Natural killer cell treated with Interleukin-12 subunit alpha and Interleukin-12 subunit beta and Interleukin-15 and Interleukin-18, amount 100 ng/mL, for 72 hours (primary cell): ENCODE measurements around the gene CHCHD6. TPM values are rescaled to one million over a fixed set of nuclear protein-coding genes. Genes with fewer than 3 reads are reported as not detected.
A peak's percentile ranks its signal among the peaks of the same experiment; 100 is the strongest.

Experiments used
- ATAC-seq, 2 donors: fragments of 150-1000 bp; cut with Tn5 transposase in 1 of 2; sonication (Bioruptor Pico), chemical (Tn5 transposase) in 1 of 2; 2 replicates each; pipeline ENCODE4 v1.10.0; 2021
- DNase-seq: peaks from one replicate; pipeline ENCODE4 v3.0.0; 2022; ENCODE audit warnings: low spot score
- H3K27ac Mint-ChIP-seq, 2 donors: 1 replicate in 1 of 2; 2 replicates in 1 of 2; pipeline ENCODE4 v1.8.0; 2022; ENCODE audit warnings: mixed read lengths in 2 of 2, mild to moderate bottlenecking in 1 of 2, moderate library complexity in 1 of 2
- H3K27me3 Mint-ChIP-seq, 2 donors: 1 replicate in 1 of 2; 2 replicates in 1 of 2; pipeline ENCODE4 v1.8.0; 2022; ENCODE audit warnings: mixed read lengths in 2 of 2
- H3K36me3 Mint-ChIP-seq: one replicate; pipeline ENCODE4 v1.8.0; 2022; ENCODE audit warnings: mixed read lengths
- H3K4me1 Mint-ChIP-seq, 2 donors: 1 replicate in 1 of 2; 2 replicates in 1 of 2; pipeline ENCODE4 v1.8.0; 2022; ENCODE audit warnings: low read depth in 2 of 2, mixed read lengths in 2 of 2, mild to moderate bottlenecking in 1 of 2
- H3K4me3 Mint-ChIP-seq: one replicate; pipeline ENCODE4 v1.8.0; 2022; ENCODE audit warnings: mixed read lengths
- H3K9me3 Mint-ChIP-seq: 2 replicates; pipeline ENCODE4 v1.8.0; 2022; ENCODE audit warnings: mixed read lengths
- total RNA-seq, 2 donors: library from RNA; stranded (reverse); gene quantifications; one replicate each; pipeline ENCODE4 v1.2.3, GENCODE V29; 2022

Gene CHCHD6
- total RNA-seq, 2 donors from 2014 or later = 8.0 to 13.3 TPM

DNA sequence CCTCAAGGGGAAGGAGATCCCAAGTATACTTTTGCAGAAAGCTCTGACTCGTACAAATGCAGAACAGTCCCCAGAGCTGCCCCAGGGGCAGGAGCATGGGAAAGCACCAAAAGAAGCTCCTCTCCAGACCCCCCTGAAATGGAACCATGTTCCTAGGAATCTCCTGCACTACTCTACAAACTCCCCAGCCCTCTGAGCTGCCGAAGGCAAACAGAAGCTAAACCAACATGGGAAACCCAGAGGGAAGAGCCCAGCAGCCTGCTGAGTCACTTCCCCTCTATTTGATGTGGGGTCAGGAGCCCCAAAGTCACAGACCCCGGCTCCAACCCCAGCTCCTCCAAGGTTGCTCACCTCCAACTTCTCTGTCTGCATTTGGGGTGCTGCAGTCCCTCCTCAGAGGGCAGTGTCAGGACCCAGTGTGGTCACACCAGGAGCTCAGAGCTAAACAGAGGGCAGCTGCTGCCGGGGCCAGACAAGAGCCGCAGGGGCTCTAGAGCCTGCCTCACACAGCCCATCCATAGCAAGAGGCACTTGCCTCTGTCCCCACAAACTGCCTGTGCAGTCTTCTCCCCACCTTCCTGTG lies 275.1 kb downstream of the CHCHD6 start:
- peaks cover 29 to 37% of the 10 kb centered on the region in 2 donors for H3K27me3 Mint-ChIP-seq
- no peak for ATAC-seq
- peaks cover 0 to 7% of the 10 kb centered on the region in 2 donors for H3K4me1 Mint-ChIP-seq
- no peak for DNase-seq
- peaks cover 13% of the 10 kb centered on the region for H3K36me3 Mint-ChIP-seq
- H3K4me3 Mint-ChIP-seq = no peak overlapping the region
- H3K27ac Mint-ChIP-seq = no peak overlapping the region
- peaks cover 4% of the 10 kb centered on the region for H3K9me3 Mint-ChIP-seq

DNA sequence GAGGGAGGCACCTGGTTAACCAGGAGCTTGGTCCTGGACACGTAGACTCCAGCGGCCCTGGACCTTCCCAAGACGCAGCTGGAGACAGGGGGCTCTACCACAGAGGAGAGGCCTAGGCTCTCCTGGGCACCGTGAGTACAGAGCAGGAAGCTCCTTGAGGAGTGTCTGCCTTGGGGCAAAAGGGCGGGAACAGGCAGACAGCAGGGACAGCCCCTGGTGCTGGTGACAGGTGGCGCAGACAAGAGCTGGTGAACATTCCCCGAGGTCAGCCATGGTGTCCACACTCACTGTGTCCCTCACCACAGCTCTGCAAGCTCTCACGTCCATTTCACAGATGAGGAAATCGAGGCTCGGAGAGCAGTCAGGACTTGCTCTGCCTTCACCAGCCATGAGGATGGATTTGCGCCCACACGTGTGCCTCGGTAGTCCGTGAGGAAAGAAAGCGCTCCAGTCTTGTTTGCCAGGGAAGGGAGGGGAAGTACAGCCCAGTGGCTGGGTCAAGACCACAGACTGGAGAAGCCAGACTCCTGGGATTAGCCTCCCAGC lies 276.3 kb downstream of the CHCHD6 start:
- Mint-ChIP-seq H3K4me1 (peaks cover 0 to 7% of the 10 kb centered on the region in 2 donors), H3K4me3 (no peak overlapping the region), H3K27ac (no peak overlapping the region), H3K36me3 (peaks cover 2% of the 10 kb centered on the region), H3K27me3 (peaks cover 21 to 25% of the 10 kb centered on the region in 2 donors), H3K9me3 (no peaks in the 10 kb centered on the region)
- ATAC-seq (no peak), DNase-seq (no peak)

DNA sequence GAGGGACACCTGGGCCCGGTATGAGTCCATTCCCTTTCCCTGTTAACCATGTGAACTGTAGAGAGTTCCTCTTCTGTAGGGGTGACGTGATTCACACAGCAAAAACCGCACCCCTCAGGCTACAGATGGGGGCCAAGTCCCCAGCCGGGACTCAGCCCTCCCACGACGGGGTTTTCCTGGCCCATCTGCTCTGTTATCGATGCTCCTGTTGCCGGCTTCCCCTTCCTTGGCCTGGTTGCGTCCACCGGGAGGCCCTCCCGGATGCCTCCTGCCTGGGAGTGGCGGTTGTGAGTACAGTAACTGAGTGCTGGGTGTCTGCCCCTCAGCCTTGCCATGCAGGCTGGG lies 278.1 kb downstream of the CHCHD6 start:
- Mint-ChIP-seq H3K9me3 (no peaks in the 10 kb centered on the region), H3K27me3 (peaks cover 18 to 22% of the 10 kb centered on the region in 2 donors), H3K4me3 (peak overlapping the region; percentile 82), H3K36me3 (no peaks in the 10 kb centered on the region), H3K4me1 (peaks cover 0 to 7% of the 10 kb centered on the region in 2 donors), H3K27ac (peak overlapping the region in 1 of 2 donors; percentile 47)
- ATAC-seq = peak in 1 of 2 donors; percentile 34
- DNase-seq = peak; percentile 74

DNA sequence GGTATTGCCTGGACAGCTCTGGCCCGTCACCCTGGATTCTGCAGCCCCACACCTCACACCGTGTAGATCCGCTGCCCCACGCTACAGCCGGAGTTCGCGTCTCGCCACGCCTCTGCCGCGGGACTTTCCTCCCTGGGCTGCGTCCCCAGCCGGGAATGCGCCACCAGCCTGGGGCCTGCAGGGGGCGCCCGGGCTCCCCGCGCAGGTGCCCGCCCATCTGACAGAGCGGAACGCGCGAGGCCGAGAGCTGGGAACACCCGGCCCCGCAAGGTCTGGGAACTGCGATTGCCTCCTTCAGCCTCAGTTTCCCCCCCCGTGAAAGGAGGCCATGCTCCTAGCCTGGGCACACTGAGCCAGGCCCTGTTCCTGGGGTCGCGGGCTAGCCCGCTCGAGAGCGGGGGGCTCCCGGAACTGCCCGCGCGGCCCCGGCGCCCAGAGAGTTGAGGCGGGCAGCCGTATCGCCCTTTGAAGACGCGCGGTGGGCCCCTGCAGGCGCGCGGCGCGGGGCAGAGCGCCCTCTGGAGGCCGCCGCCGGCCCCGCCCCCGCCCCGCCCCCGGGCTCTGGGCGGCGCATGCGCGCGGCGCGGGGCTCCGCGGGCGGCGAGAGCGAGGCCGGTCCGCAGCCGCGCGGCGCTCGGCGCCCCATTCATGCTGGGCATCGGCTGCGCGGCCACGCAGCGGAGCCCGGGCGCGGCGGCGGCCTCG lies 278.6 kb downstream of the CHCHD6 start, which contains the start of gene PLXNA1:
PLXNA1 (plus strand) TSS at position 645 of the 705 bp plus-strand sequence. CDS start 5,479 bp downstream, outside the sequence.
- peaks cover 0 to 11% of the 10 kb centered on the region in 2 donors for H3K4me1 Mint-ChIP-seq
- no peaks in the 10 kb centered on the region for H3K36me3 Mint-ChIP-seq
- H3K27ac Mint-ChIP-seq = peak within 1 kb of the TSS in 1 of 2 donors; percentile 47
- ATAC-seq = peak; percentile 88 to 92
- no peaks in the 10 kb centered on the region for H3K9me3 Mint-ChIP-seq
- peaks cover 18 to 22% of the 10 kb centered on the region in 2 donors for H3K27me3 Mint-ChIP-seq
- peak; percentile 90 for DNase-seq
- peak within 1 kb of the TSS; percentile 82 for H3K4me3 Mint-ChIP-seq

DNA sequence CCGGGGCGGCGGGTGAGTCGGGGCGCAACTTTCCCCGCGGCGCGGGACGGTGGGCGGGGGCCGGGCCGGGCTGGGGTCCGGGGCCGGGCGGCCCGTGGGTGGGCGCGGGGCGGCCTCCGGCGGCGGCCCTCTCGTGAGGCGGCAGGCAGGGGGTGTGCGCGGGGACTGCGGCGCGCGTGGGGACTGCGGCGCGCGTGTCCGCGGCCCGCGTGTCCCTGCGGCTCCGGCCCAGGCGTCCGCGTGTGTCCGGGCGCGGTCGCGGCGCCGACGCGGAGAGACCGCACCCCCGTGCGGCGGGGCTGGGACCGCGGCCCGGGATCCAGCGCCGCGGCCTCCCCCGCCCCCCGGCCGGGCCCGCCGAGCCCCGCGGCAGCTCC lies 279.2 kb downstream of the CHCHD6 start:
- Mint-ChIP-seq H3K4me3 (no peak overlapping the region), H3K27ac (no peak overlapping the region), H3K36me3 (no peaks in the 10 kb centered on the region), H3K9me3 (no peaks in the 10 kb centered on the region), H3K4me1 (peaks cover 0 to 11% of the 10 kb centered on the region in 2 donors), H3K27me3 (peaks cover 14 to 15% of the 10 kb centered on the region in 2 donors)
- DNase-seq (no peak), ATAC-seq (peak; percentile 1 to 15)

DNA sequence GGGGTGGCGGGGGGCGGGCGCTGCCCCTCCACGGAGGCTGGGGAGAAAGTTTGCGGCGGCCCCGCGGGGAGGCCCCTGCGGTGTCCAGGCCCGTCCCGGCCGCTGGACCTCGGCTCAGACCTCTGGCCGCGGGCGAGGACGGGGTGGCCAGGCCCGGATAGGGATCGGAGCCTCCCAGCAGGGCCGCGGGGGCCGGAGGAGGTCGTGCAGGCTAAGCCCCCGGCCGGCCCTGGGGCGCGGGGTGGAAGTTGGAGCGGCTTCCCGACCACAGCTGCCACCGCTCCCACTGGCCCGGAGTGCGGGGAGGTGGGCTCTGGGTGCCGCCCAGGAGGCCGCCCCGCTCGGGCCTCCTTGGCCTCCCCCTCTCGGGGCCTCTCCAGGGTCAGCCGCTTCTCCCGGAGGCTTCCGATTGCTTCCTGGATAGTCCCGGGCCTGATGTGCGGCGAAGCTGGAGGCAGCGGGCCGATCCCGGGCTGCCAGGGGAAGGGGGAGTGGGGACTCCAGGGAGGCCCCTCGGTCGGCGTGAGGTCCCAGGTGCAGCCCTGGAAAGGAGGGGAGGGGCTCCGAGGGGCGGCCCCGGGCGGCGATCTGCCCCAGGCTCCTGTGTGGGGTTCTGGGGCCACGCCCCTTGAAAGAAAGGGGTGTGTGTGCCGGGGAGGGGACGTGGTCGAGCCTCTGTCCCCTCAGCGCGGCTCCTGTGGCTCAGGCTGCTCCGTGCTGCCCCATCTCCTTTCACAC lies 279.8 kb downstream of the CHCHD6 start:
- Mint-ChIP-seq H3K27me3 (peaks cover 10 to 11% of the 10 kb centered on the region in 2 donors), H3K36me3 (no peaks in the 10 kb centered on the region), H3K27ac (no peak overlapping the region), H3K4me1 (peaks cover 0 to 11% of the 10 kb centered on the region in 2 donors), H3K4me3 (no peak overlapping the region), H3K9me3 (no peaks in the 10 kb centered on the region)
- DNase-seq = no peak
- no peak for ATAC-seq

DNA sequence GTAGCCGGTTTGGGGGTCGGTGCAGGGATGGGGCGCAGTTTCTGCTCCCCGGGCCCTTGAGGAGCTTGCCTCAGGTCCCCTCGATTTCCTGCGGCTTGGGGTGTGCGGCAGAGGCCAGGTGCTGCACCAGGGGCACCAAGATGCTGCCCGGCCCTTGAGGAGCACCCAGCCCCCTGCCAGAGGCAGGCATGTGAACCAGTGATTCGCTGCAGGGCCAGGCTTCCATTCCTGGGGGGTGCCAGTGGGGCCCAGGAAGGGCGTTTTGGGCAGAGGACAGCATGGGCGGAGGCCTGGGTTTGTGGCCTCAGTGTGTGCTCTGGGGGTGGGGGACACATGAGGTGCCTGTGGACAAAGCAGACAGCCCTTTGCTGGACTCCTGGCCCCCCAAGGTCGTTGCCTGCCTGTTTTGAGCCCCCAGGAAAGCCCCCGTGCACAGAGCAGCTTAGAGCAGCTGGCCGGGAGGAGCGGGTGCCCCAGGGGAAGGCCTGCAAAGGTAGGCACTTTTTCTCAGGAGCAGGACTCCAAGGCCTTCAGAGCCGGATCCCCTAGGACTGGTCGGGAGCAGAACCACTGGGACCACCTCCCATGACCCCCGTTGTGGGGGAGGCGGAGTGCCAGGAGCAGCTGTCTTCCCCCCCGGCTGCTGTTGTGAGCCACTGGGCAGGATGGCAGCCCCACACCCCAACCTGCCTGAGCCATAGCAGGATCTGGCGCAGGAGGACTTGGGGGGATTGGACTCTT lies 280.5 kb downstream of the CHCHD6 start:
- DNase-seq (no peak), ATAC-seq (no peak)
- peaks cover 0 to 11% of the 10 kb centered on the region in 2 donors for H3K4me1 Mint-ChIP-seq
- H3K9me3 Mint-ChIP-seq = no peaks in the 10 kb centered on the region
- H3K36me3 Mint-ChIP-seq = no peaks in the 10 kb centered on the region
- H3K4me3 Mint-ChIP-seq = no peak overlapping the region
- no peak overlapping the region for H3K27ac Mint-ChIP-seq
- peaks cover 7% of the 10 kb centered on the region in 2 donors for H3K27me3 Mint-ChIP-seq

DNA sequence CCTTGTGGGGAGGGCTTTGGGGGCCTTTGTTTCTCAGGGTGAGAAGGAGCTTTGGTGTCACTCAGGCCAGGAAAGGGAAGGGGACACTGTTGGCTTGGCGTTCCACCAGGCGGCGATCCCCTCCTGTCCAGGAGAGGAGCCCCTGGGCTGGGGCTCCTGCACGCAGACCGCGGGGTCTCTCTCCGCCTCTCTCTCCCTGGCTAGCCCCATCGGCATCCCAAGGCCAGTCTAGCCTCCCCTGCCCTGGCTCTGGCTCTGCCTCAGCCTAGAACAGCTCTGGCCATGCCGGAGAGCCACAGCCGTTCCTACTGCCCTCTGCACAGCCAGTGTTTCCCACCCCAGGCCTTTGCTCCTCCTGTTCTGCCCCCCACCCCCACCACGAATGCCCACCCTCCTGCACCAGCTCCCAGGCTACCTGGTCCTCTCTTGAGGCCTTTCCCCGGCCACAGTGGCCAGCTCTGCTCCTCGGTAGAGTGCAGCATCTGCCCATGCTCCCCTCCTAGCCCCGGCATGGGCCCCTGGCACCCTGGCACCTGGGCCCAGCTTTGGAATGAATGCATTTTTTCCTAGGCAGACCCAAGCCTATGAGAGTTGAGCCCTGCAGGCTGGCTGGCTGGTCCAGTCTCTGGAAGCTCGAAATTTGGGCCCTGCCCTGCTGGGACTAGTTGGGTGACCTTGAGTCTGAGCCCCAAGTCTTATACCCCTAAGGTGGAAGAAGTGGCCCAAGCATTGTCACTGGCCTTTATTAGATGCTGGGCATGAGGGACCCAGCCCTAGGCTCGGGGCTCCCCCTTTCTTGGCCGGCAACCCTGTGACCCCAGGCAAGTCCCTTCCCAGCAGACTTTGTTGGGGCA lies 281.3 kb downstream of the CHCHD6 start:
- Mint-ChIP-seq H3K36me3 (no peaks in the 10 kb centered on the region), H3K9me3 (no peaks in the 10 kb centered on the region), H3K4me1 (peaks cover 0 to 11% of the 10 kb centered on the region in 2 donors), H3K4me3 (no peak overlapping the region), H3K27me3 (no peaks in the 10 kb centered on the region), H3K27ac (no peak overlapping the region)
- ATAC-seq = no peak
- DNase-seq = no peak

DNA sequence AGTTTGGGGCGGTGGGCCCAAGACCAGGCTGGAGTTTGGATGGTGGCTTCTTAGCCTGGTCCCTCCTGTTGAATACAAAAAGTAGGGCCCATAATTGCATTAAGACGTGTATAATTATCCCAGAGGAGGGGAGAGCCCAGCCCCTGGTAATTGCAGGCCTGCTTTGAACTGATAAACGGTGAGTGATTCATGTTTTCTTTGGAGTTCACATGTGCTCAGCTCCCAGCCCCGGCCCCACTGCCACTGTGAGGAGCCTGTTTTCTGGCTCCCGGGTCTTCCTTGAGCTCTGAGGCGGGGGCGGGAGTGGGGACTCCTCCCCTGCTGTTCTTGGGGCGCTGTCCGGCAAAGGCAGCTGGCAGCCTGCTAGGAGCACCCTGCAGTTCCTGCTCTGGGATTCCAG lies 282.0 kb downstream of the CHCHD6 start:
- H3K27ac Mint-ChIP-seq = no peak overlapping the region
- H3K4me1 Mint-ChIP-seq = peaks cover 0 to 11% of the 10 kb centered on the region in 2 donors
- no peaks in the 10 kb centered on the region for H3K9me3 Mint-ChIP-seq
- no peak overlapping the region for H3K4me3 Mint-ChIP-seq
- H3K36me3 Mint-ChIP-seq = no peaks in the 10 kb centered on the region
- H3K27me3 Mint-ChIP-seq = no peaks in the 10 kb centered on the region
- no peak for ATAC-seq
- no peak for DNase-seq

DNA sequence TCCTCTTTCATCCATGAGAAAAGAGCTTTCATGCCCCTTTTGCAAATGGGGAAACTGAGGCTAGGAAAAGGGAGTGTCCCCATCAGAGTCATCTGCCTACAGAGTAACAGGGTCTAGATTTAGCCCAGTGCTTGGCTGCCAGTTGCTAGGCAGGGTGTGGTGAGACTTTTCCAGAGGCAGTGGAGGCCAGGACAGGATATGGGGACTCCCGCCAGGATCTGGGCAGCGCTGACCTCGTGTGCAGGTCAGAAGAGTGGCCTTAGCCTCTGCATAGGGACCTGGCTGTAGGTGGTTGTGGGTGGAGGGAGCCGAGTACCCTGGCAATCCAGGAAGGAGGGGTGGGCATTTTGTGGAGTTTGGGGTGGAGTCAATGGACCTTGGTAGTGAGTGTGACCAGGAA lies 283.1 kb downstream of the CHCHD6 start:
- H3K27ac Mint-ChIP-seq = no peak overlapping the region
- no peaks in the 10 kb centered on the region for H3K36me3 Mint-ChIP-seq
- ATAC-seq (no peak), DNase-seq (no peak)
- no peaks in the 10 kb centered on the region for H3K9me3 Mint-ChIP-seq
- no peak overlapping the region for H3K4me3 Mint-ChIP-seq
- H3K27me3 Mint-ChIP-seq = no peaks in the 10 kb centered on the region
- H3K4me1 Mint-ChIP-seq = peaks cover 0 to 6% of the 10 kb centered on the region in 2 donors

DNA sequence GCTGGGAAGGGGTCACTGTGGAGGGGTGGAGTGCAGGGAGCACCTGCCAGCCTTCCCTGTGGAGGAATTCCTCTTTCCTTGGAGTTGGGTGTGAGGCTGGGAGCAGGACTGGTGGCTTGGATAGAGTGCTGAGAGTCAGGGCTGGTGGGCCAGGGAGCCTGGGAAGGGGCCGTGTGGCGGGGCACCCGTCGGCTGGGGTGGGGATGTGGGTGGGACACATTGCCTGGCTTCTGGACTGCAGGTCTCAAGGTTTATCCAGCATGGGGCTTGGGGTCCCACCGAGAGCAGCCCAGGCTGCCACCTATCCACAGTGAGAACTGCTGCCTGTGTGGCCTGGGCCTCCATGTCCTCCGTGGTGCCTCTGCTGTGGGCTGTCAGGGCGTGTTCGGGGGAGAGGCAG lies 283.6 kb downstream of the CHCHD6 start:
- Mint-ChIP-seq H3K9me3 (no peaks in the 10 kb centered on the region), H3K36me3 (no peaks in the 10 kb centered on the region), H3K27ac (no peak overlapping the region), H3K4me3 (no peak overlapping the region), H3K27me3 (no peaks in the 10 kb centered on the region), H3K4me1 (peaks cover 0 to 3% of the 10 kb centered on the region in 2 donors)
- DNase-seq (no peak), ATAC-seq (no peak)

DNA sequence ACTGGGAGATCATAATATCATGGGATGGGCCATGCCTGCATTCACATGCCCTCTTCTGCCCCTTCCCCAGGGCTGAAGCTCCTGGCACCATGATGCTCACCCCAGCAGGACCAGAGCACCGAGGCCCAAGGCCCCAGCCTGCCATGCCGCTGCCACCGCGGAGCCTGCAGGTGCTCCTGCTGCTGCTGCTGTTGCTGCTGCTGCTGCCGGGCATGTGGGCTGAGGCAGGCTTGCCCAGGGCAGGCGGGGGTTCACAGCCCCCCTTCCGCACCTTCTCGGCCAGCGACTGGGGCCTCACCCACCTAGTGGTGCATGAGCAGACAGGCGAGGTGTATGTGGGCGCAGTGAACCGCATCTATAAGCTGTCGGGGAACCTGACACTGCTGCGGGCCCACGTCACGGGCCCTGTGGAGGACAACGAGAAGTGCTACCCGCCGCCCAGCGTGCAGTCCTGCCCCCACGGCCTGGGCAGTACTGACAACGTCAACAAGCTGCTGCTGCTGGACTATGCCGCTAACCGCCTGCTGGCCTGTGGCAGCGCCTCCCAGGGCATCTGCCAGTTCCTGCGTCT lies 284.5 kb downstream of the CHCHD6 start:
- ATAC-seq (no peak), DNase-seq (no peak)
- Mint-ChIP-seq H3K27me3 (no peaks in the 10 kb centered on the region), H3K9me3 (no peaks in the 10 kb centered on the region), H3K36me3 (no peaks in the 10 kb centered on the region), H3K27ac (no peak overlapping the region), H3K4me3 (no peak overlapping the region), H3K4me1 (peaks cover 0 to 3% of the 10 kb centered on the region in 2 donors)
